HL-60/S4 treated with phorbol 12-myristate 13-acetate at 8.2 ng/mL for 4 days and 3 days (cell line): Measurements from ENCODE around the gene DELE1.

Experiments used
- in situ Hi-C: fragments of 300-500 bp; cut with MboI; formaldehyde crosslinking; loops from 2 replicates; pipeline ENCODE4 v1.15.0; 2022; ENCODE audit warnings: low sequenced_read_pairs

DELE1 gene

DNA sequence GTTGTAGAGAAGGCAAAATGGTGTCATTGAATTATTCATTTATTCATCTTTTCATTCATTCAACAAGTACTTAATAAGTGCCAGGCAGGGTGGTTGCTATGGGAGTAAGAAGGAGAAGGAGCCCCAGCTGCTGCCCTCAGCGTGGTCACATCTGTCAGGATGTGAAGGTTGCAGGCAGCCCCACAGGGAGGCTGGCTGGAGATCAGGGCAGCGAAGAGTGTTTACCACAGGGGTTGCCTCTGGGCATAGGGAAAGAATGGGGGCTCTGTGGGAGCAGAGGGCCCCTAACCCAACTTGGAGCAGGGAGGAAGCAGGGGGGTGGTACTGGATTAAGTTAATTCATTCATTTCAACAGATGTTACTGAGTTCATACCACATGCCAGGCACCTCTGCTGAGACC lies 28.3 kb downstream of the DELE1 start:
- in situ Hi-C loops = loop anchor here (25.0 kb wide), 1 partner anchor 265 kb away; the partner anchor contains the start of gene ARAP3

DNA sequence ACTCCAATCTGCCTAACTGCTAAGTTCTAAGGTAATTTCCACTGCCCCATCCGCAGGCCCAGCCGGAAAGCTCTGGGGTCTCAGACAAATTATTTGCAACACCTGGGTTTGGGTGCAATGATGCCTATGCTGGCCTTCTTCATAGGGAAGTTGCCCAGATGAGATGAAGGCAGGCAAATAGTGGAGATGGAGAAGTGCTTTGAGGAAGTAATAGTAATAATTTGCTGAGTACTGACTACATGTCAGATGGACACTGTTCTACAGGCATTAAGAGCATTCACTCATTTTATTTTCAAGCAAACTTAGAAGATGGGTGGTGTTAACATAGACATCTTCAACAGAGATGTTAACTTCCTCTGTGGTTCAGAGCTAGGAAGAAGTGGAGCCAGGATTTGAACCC lies 30.5 kb downstream of the DELE1 start:
- in situ Hi-C loops = loop anchor here (25.0 kb wide), 1 partner anchor 267 kb away; the partner anchor contains the start of gene ARAP3

DNA sequence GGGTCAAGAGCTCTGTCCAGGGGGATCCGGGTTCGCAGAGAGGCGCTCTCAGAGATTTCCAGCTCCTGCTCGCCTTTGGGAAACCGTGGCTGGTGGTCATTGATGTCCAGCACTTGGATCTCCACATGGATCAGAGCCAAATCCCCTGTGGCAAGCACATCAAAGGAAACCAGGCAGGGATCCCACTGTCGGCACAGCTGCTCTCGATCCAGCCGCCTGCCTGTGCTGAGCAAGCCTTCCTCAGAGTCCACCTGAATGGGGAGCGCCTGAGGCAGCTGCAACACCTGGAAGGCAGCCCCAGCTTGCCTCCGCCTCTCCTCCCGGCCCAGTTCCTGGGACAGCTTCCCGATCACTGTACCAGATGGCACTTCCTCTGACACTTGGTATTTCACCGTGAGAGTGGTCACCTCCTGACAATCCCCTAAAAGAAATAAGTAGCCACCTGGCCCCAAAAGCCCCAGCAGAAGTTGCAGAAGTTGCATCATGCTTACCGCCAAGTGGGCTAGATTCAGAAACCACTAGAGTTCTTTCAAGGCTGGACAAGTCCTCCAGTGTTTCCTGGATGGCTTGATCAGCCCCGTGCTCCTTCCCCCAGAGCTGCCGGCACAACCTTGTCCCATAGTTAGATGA lies 33.8 kb downstream of the DELE1 start:
- in situ Hi-C loops = loop anchor here (25.0 kb wide), 1 partner anchor 270 kb away; the partner anchor contains the start of gene ARAP3

DNA sequence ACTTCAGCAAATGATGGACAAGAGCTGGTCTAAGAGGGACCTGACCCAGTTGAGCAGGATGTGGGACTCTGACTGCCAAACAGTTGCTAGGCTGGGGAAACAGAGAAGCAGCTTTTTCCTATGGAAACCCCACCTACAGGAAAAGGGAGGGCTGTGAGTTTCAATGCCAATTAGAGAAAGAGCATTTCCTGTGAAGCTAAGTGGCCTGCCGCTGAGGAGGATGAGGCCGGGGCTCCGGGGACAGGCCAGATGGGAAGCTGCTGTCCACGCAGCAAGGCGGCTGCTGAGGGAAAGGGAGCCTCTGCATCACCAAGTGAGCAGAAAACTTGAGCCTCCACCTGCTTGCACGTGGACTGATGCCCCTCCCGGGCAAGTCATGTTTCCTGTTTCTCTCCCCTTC lies 34.4 kb downstream of the DELE1 start, which contains the start of gene PCDH12:
PCDH12 (minus strand) TSS at position 90 of the 400 bp plus-strand sequence. CDS start 351 bp downstream, outside the sequence.
- in situ Hi-C loops = loop anchor here (25.0 kb wide), 1 partner anchor 271 kb away; the partner anchor contains the start of gene ARAP3

DNA sequence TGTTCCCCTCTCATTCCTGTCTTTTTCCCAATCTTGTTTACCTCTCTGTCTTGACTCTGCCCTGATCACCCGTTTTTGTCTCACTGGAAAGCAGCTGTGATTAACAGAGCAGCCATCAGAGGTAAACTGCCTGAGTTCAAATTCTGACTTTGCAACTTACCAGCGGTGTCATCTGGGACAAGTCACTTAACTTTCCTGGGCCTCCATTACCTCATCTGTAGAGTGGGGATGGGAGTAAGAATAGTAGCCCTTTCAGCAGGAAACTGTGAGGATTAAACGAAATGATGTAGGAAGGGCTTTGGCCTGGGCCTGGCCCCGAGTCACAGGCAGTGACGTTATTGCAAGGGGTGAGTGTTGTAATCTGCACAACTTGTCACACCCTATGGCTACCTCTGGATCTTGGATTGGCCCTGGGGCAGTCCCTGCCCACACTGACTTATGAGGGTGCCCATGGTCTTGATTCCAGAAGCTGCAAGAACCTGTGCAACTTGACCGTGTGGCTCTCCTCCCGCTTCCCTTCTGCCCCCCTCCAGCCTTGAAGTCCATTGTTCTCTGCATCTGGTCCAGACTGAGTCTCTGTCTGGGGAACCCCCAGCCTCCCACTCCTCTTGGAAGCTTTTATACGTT lies 35.0 kb downstream of the DELE1 start:
- in situ Hi-C loops = loop anchor here (25.0 kb wide), 1 partner anchor 271 kb away; the partner anchor contains the start of gene ARAP3

DNA sequence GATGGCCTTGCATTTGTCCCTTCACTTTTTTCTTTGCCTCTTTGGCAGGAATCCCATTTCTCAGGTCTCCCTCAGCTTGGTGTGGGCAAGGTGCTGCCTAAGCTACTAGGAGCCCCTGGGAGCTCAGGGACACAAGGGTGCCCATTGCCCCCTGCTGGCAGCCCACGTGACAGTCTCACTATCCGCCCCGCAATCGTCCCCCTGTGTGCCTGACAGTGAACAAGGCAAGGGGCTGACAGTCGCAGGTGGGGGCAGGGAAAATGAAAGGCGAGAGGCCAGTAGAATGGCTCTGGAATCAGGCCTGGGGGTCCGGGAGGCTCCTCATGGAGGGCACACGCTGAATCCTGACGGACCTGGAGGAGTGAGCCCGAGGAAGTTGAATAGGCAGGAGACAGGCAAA lies 36.3 kb downstream of the DELE1 start:
- in situ Hi-C loops = loop anchor here (25.0 kb wide), 1 partner anchor 273 kb away; the partner anchor contains the start of gene ARAP3

DNA sequence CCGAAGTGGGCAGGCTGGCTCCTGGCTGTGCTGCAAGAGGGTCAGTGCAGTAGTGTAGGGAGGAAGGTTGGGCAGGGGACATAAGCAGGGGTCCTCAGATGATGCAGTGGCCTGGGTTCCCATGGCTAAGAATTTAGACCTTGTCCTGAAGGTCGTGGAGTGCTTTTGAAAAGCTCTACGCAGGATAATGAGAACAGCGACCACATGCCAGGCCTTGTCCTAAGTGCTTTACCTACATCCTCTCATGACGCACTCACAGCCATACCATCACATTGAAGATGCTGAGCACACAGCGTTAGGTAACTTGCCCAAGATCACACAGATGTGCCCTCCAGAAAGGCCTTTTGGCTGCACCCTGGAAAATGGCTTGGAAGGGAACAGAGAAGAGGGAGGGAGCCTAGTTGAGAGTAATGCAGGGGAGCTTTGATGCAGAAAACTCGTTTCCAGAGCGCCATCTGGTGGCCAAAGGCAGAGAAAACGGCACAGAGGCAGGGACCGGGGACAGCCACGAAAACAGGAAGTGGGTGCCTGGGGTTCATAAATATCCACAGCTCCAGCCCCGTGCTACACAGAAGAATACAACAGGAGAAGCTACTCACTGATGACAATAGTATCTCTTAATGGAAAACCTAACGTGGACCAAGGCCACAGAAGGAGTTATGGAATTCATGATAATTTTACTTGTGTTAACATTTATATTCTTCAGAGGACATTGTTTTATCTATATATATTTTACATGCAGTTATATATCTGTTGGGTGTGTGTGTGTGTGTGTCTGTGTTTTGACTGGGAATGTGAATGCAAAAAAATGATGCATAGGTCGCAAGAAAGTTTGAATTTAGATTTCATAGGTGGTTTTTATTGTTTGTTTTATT lies 37.0 kb downstream of the DELE1 start:
- in situ Hi-C loops = loop anchor here (25.0 kb wide), 1 partner anchor 273 kb away; the partner anchor contains the start of gene ARAP3

DNA sequence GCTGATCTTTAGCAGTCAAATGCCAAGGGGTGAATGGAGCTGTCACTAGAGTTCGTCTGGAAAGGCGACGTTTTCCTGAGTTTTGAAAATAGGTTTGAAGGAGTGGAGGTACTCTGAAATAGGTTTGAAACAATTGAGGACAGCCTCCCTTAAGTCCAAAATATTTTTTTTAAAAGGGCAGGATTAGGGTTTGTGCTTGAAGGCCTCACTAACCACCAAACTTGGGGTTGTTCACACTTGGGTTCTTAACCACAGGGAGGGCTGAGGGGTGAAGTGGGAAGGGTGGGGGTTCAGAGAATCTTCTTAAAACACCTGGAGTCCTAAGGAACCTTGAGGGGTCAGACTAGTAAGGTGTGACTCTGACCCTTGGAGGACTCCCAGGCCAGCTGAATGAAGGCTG lies 37.8 kb downstream of the DELE1 start:
- in situ Hi-C loops = loop anchor here (25.0 kb wide), 1 partner anchor 274 kb away; the partner anchor contains the start of gene ARAP3

DNA sequence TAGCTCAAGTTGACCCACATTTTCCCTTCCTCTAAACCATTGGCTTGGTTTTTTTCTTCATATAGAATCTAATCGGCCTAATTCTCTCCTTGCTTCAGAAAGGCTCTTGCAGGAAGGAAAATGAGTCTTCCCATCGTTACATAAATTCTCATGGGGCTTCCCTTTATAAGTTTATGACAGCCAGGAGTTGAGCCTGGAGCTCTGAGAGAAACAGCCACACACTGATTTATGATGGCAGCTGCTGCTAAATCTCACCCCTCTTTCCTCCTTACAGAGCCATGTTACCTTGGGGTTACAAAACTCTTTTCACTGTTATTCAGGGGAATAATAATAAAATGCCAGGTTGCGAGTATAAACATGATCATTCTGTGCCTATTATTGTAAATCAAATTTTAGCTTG lies 40.0 kb downstream of the DELE1 start:
- in situ Hi-C loops = loop anchor here (25.0 kb wide), 1 partner anchor 276 kb away; the partner anchor contains the start of gene ARAP3

DNA sequence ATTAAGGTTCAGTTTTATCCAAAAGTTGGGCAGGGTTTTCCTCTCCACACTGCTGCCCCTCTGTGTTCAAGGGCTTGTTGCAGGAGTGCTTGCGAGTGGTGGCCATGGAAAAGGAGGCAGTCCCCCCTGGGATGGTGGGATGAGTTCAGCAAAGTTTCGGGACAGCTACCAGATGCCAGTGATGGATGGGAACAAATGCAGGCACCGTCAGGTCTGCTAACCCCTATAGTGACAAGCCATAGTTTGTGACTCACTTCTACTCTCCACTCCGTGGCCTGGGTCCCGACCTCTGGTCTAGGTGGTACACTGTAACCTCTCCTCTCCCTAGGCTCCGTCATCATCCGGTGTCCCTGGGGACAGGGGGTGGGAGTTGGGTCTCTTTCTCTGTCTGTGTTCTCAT lies 41.4 kb downstream of the DELE1 start:
- in situ Hi-C loops = loop anchor here (25.0 kb wide), 1 partner anchor 278 kb away; the partner anchor contains the start of gene ARAP3

DNA sequence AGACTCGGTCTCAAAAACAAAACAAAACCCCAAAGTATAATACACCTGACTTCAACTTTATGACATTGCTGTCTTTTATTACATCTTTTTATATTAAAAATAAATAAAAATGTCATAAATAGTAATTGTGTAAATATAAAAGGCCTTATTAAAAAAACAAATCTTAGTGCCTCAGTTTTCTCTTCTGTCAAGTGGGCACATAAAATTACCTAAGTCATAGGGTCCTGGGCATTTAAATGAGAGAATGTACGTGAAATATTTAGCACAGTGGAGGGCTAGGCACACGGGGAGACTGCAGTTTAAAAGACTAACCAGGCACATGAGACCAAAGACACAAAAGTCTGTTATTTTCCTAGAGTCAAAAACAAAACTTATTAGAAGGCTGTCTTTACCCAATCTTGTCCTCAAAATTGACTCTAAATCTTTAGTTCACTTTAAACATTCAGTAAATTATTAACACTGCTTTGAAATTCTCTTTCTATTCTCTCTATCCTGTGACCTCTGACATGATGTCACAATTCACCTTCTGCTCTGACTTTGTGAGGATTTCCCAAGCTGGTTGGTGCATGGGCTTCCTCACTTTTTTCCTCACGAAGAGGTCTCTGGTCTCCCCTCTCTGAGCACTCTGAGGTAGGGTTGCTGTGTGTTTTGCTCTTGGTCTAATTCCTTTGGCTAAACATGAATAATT lies 42.7 kb downstream of the DELE1 start:
- in situ Hi-C loops = loop anchor here (25.0 kb wide), 1 partner anchor 279 kb away; the partner anchor contains the start of gene ARAP3

DNA sequence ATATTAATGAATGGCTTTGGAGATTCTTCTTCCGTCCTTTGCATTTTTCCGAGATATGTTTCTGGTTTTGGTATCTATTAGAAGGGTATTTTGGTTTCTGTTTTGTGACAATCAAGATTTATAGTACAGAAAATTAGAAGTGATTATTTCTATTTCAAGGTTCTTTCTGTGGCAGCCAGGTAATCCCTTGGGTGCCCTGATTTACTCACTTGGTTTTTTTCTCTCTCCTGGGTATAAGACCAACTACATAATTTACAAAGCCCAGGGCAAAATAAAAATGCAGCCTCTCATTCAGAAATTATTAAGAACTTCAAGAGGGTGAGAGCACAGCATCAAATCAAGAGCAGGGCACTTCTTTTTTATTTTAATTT lies 43.3 kb downstream of the DELE1 start:
- in situ Hi-C loops = loop anchor here (25.0 kb wide), 1 partner anchor 280 kb away; the partner anchor contains the start of gene ARAP3

DNA sequence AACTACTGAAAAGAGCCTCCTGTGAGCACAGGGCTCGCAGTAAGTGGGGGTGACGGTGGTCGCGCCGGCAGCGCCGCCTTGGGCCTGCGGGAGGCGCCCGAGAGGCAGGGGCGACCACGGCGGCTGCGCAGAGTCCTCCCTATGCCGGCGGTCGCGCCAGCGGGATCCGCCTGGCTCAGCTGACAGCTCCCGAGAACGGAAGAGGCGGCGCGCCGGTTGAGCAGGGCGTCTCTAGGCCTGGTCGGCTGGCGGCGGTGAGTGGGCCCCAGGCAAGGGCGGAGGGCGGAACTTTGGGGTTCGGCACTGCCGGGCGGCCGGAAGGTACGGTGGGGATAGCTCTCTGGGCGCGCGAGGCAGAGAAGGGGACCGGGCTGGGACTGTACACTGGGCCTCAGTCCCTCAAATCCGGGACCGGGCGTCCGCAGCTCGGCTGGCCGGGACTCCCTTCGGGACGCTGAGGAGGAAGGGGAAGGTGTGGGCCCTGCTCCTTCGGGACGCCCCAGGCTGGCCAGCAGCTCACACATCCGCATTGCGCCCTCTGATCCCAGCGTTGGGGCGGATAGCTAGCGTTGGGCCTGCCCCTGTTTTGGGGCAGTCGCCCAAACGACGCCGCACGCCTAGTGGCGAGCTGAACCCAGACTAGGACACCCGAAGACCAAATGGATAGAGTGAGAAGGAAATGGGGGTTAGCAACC lies 45.4 kb downstream of the DELE1 start, which contains the start of gene RNF14:
RNF14 (plus strand) TSS at position 192 of the 695 bp plus-strand sequence. CDS start 4,484 bp downstream, outside the sequence.
- in situ Hi-C loops = loop anchor here (25.0 kb wide), 1 partner anchor 282 kb away; the partner anchor contains the start of gene ARAP3

DNA sequence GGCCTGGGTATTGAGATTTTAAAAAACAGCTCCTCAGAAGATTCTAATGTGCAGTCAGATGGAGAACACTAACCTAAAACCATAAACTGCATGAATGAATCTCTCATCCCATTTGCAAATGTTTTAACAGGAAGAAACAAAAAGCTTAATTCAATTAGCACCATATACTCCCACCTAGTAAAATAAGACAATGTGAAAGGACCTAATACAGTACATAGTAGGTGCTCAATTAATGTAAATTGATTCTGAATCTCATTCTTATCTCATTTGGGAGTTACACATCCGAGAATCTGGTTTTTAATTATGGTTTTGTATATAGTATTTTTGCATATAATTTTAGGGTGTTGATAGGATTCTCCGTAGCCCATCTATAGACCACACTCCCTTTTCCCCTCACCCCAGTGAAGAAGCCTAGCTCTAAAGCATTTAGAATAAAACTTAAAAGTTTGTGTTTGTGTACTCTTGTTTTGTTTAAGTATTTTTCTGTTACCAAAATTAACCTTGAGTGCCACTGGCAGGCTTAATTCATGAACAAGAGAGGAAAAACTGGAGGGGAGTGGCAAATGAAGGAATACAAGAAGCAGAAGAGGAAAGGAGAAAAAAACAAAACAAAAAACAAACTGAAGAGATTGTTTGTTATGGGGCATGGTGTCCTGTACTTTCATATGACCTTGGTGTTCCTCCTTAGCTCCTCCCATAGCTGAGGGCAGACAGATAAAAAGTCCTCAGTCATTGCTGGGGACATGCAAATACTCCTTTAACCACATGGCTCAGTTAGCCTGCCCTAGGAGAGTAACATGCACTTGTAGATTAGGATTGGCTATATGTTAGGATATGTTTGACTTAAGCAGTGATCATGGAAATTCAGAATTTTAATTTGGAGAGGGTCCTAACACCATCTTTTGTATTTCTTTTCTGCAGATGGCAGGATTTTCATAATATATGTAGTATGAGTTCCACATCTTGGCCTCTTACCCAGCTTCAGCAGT lies 46.4 kb downstream of the DELE1 start:
- in situ Hi-C loops = loop anchor here (25.0 kb wide), 1 partner anchor 283 kb away; the partner anchor contains the start of gene ARAP3

DNA sequence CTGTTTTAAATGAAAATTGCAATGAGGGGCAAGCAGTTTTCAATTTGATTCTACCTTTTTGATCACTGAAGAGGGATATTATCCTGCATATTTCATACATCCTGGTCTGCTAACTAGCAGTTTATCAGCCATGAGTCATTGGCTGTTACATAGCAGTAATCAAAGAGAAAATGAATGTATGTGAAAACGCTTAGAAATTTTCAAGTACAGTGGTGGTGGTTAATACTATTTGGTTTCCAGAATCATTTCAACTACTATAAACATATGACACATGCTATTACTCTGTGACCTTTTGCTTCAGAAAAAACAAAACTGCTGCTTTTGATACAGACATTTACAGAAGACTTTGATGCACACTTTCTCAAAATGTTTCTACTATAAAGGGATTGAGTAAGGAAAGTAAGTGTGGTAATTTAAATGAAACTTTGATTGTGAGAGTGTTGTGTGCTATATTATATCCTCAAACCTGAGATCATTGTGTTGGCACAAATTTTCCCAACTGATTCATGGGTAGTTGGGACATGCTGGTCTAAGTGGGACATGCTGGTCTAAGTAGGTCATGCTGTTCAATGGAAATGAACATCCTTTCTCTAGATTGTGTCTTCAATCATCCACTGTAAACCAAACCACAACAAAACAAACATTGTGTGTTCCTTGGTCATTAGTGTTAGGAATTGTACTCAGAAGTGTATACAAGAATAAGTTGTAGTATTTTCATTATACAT lies 50.4 kb downstream of the DELE1 start:
- in situ Hi-C loops = loop anchor here (25.0 kb wide), 1 partner anchor 287 kb away; the partner anchor contains the start of gene ARAP3

DNA sequence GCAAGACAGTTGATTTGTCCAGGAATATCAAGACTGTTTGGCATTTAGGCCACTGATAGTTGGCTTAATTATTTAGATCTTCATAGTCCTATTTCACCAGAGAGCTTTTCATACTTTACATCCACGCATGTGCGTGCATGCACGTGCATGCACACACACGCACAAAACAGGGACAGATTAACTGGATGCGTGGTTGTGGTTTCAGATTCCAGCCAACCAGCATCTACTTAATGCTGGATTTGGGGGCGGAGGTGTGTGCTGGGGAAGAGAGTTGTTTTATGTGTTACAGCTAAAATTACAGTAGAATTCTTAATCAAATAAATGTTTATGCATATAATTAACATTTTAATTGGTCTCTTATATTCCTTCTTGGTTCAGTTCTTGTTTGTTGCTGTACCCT lies 52.5 kb downstream of the DELE1 start:
- in situ Hi-C loops = no loop called here

DNA sequence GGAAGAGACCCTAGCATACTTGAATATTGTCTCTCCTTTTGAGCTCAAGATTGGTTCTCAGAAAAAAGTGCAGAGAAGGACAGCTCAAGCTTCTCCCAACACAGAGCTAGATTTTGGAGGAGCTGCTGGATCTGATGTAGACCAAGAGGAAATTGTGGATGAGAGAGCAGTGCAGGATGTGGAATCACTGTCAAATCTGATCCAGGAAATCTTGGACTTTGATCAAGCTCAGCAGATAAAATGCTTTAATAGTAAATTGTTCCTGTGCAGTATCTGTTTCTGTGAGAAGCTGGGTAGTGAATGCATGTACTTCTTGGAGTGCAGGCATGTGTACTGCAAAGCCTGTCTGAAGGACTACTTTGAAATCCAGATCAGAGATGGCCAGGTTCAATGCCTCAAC lies 54.7 kb downstream of the DELE1 start:
- in situ Hi-C loops = no loop called here
